GM06990 (cell line): Measurements from ENCODE around the gene PASK.
A peak's percentile ranks its signal among the peaks of the same experiment; 100 is the strongest.

ENCODE experiments used
- DNase-seq: peaks from one replicate; pipeline ENCODE4 v3.0.0-alpha.2; 2011; ENCODE audit not compliant: insufficient read length; ENCODE audit errors: extremely low read depth
- H3K27me3 ChIP-seq: replicated peaks from 2 replicates; pipeline ENCODE4 v1.6.0; 2011; ENCODE audit warnings: low read length; ENCODE audit not compliant: control insufficient read depth, insufficient read depth
- H3K36me3 ChIP-seq: 2 replicates; pipeline ENCODE4 v1.5.1; 2011; ENCODE audit warnings: low read length; ENCODE audit not compliant: control insufficient read depth, insufficient read depth
- H3K4me3 ChIP-seq: replicated peaks from 2 replicates; pipeline ENCODE4 v1.5.1; 2011; ENCODE audit warnings: low read depth, mild to moderate bottlenecking, control low read depth, low read length
- TF ChIP-seq, protein P1 (sequence below): IDR thresholded peaks from 2 replicates; pipeline ENCODE4 v1.5.1; 2011; ENCODE audit warnings: low read length, control low read depth, mild to moderate bottlenecking, inconsistent platforms; ENCODE audit not compliant: insufficient read depth, poor library complexity, severe bottlenecking

PASK gene

DNA sequence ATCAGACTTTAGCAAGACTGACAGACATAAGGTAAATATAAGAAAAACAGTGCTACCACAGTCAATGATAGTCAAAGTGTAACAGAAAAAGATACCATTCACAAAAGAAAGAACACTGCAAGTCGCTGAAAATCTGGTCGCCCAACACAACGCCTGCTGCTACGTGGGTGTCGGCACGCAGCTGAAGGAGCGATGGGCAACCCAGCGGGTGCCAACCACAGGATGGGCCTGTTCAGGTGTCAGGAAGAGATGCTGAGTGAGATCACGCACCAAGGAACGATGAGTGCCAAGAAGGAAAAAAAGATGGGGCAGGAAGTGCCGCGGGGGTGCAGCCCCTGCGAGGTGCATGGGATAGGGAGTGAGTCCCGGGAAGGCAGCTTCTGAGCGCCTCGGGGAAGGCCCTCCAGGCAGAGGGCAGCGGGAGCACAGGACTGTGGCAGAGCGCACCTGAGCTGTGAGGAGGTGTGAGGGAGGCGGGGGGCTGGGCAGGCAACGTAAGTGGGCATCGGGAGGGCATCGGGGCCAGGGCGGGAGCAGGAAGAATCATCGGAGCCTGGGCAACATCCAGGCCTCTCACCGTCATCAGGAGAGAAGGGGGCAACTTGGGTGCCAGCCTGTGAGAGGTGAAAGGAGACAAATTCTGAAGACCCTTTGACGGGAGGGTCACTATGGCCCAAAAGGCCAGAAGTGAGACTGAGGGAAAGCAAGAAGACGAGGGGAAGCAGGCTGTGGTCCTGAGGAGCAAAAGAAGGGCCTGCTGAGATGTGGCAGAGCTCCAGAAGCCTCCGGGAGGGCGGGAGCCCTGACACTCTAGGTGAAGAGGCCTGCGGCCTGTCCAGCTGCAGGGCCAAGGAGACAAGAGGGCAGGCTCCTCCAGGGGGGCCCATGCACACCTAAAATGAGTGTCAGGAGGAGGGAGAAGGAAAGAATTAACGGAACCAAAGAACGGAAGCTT, 32.4 kb downstream of the PASK start:
- H3K4me3 ChIP-seq = no peak overlapping the region
- H3K27me3 ChIP-seq = no peaks in the 10 kb centered on the region
- H3K36me3 ChIP-seq = peaks cover 11% of the 10 kb centered on the region
- no peak for DNase-seq
- TF ChIP-seq, protein P1, sequence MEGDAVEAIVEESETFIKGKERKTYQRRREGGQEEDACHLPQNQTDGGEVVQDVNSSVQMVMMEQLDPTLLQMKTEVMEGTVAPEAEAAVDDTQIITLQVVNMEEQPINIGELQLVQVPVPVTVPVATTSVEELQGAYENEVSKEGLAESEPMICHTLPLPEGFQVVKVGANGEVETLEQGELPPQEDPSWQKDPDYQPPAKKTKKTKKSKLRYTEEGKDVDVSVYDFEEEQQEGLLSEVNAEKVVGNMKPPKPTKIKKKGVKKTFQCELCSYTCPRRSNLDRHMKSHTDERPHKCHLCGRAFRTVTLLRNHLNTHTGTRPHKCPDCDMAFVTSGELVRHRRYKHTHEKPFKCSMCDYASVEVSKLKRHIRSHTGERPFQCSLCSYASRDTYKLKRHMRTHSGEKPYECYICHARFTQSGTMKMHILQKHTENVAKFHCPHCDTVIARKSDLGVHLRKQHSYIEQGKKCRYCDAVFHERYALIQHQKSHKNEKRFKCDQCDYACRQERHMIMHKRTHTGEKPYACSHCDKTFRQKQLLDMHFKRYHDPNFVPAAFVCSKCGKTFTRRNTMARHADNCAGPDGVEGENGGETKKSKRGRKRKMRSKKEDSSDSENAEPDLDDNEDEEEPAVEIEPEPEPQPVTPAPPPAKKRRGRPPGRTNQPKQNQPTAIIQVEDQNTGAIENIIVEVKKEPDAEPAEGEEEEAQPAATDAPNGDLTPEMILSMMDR = no peak

DNA sequence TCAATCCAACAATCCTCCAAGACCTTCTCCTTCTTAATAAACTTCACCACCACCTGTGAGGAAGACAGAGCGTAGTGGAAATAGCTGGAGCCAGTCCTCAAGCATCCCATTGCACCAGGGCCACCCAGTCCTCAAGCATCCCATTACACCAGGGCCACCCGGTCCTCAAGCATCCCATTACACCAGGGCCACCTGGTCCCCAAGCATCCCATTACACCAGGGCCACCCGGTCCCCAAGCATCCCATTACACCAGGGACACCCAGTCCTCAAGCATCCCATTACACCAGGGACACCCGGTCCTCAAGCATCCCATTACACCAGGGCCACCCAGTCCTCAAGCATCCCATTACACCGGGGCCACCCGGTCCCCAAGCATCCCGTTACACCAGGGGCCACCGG, 33.9 kb downstream of the PASK start:
- Histone ChIP-seq H3K4me3 (no peak overlapping the region), H3K36me3 (peaks cover 12% of the 10 kb centered on the region), H3K27me3 (no peaks in the 10 kb centered on the region)
- TF ChIP-seq, protein P1 = no peak
- no peak for DNase-seq

DNA sequence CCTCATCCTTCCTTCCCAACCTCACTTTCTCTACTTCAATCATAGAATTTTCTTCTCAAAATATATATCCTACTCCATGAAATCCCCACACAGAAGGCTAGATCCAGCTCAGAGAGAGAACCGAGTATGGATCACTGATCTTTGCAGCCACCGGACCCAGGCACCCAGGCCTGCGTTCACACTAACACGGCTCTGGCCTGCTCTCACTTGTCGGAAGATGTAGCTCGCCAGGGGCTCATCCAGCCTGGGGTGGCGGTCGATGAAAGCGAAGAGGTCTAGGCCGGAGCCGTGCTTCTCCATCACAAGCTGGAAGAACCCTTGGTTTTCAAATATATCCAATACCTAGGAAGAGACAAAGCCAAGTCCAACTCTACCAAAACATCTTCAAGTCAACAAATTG, 34.4 kb downstream of the PASK start:
- no peak for DNase-seq
- Histone ChIP-seq H3K4me3 (no peak overlapping the region), H3K27me3 (no peaks in the 10 kb centered on the region), H3K36me3 (peaks cover 11% of the 10 kb centered on the region)
- TF ChIP-seq, protein P1 = no peak

DNA sequence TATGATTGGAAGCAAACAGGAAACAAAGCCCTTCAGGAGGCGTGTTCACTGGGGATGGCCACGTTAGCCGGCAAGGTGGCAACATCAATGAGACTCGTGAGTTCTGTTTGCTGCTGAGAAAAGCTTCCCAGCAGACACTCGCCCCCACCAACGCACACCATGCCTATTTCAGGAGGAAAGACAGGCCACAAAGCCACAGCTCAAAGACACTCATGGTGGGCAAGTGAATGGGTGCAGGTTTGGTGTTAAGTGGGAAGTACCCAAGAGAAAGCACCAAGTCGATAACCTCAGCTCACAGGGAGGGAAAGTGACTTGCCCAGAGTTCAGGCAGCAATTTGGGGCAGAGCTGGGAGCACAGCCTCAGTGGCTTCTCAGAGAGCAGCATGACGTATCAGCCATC, 36.7 kb downstream of the PASK start:
- no peak for DNase-seq
- Histone ChIP-seq H3K36me3 (peaks cover 14% of the 10 kb centered on the region), H3K4me3 (peak overlapping the region; percentile 72), H3K27me3 (no peaks in the 10 kb centered on the region)
- TF ChIP-seq, protein P1 = no peak

DNA sequence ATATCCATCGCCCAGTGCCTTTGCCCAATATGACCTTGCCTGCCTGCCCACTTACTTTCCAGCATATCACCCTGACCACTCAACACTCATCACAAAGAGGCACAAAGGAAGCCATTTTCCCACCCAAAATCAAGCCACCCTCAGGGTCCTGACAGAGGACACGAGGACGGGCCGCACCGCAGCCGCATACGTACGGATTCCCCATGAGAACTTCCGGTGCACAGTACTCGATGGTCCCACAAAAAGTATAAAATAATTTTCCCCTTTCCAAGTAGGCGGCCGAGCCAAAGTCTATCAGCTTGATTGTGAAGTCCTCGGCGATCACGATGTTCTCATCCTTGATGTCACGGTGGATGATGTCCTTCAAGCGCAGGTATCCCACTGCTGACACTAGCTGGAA, 37.2 kb downstream of the PASK start:
- TF ChIP-seq, protein P1 = no peak
- no peak for DNase-seq
- H3K27me3 ChIP-seq = no peaks in the 10 kb centered on the region
- H3K36me3 ChIP-seq = peaks cover 14% of the 10 kb centered on the region
- peak overlapping the region; percentile 72 for H3K4me3 ChIP-seq
